HEK293 (cell line): ENCODE data around the gene UBAP1L.

ENCODE experiments used
- CTCF ChIP-seq: fragments of 450-650 bp; formaldehyde crosslinking; IDR thresholded peaks from 2 replicates; pipeline ENCODE4 v1.5.1; 2016; ENCODE audit warnings: missing biosample characterization, missing genetic modification characterization
- SCRT1 ChIP-seq: fragments of 450-650 bp; formaldehyde crosslinking; IDR thresholded peaks from 2 replicates; pipeline ENCODE4 v1.5.1; 2016; ENCODE audit warnings: missing biosample characterization, missing genetic modification characterization, borderline replicate concordance
- ZFP37 ChIP-seq: fragments of 450-650 bp; formaldehyde crosslinking; IDR thresholded peaks from 2 replicates; pipeline ENCODE4 v1.5.1; 2016; ENCODE audit warnings: missing biosample characterization, missing genetic modification characterization
- ZNF610 ChIP-seq: fragments of 450-650 bp; formaldehyde crosslinking; IDR thresholded peaks from 2 replicates; pipeline ENCODE4 v1.5.1; 2016; ENCODE audit warnings: missing biosample characterization, missing genetic modification characterization, borderline replicate concordance
- TF ChIP-seq, protein P1 (sequence below): fragments of 450-650 bp; formaldehyde crosslinking; IDR thresholded peaks from 2 replicates; pipeline ENCODE4 v1.5.1; 2017; ENCODE audit warnings: missing biosample characterization, mild to moderate bottlenecking, missing genetic modification characterization, moderate library complexity

DNA sequence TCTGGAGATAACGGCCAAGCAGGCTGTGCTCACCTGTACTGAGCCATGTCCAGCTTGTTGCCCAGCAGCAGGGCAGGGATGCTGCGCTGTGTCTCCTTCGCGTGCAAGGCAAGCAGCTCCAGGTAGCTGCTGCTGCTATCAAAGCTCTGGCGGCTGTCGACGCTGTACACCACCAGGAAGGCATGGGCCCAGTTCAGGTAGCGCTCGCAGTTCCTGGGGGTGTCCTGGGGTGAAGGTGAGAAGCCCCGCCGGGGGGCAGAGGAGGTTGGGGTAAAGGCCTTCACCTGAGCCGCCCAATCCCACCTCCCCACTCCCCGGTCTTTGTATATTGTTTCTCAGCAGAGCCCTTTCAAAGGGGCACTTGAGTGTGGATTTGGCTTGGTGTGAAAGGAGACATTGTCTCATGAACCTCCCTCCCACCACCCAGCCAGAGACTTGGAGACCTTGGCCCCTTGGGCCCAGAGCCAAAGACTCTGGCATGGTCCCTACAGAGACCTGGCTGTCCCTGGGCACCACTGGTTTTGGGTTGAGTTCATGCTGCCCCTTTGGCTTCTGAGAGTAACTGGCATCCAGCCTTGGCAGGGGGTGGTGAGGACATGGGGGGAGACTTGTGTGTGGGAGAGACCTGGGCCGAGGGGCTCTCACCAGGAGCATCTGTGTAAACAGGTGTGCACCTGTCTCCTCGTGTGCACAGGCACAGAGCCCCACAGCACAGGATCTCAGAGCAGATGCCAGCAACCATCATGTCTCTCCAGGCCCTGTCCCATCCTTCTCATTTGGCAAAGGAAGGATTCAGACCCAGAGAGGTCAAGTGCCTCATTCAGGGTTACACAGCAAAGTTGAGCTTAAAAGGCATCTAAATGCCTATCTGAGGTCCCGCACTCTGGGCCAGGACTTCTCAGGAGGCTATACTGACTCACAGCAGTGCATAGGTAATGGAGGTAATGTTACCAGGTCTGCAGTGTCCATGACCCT, 56.3 kb downstream of the UBAP1L start:
- TF ChIP-seq SCRT1 (tag by site-specific recombination) (no peak), ZNF610 (no peak), CTCF (tag by site-specific recombination) (no peak), ZFP37 (tag by site-specific recombination) (no peak)
- TF ChIP-seq, protein P1, sequence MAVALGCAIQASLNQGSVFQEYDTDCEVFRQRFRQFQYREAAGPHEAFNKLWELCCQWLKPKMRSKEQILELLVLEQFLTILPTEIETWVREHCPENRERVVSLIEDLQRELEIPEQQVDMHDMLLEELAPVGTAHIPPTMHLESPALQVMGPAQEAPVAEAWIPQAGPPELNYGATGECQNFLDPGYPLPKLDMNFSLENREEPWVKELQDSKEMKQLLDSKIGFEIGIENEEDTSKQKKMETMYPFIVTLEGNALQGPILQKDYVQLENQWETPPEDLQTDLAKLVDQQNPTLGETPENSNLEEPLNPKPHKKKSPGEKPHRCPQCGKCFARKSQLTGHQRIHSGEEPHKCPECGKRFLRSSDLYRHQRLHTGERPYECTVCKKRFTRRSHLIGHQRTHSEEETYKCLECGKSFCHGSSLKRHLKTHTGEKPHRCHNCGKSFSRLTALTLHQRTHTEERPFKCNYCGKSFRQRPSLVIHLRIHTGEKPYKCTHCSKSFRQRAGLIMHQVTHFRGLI (tag by site-specific recombination), result no peak
